Hematopoietic multipotent progenitor cell treated with erythropoietin and hydrocortisone succinate and interleukin-3 and kit ligand, for 17 days (in vitro differentiated cells): ENCODE measurements around the gene GYS2.

Source experiments
- DNase-seq: peaks from one replicate; pipeline ENCODE4 v3.0.0-alpha.2; 2015; ENCODE audit warnings: low spot score

GYS2 gene

DNA sequence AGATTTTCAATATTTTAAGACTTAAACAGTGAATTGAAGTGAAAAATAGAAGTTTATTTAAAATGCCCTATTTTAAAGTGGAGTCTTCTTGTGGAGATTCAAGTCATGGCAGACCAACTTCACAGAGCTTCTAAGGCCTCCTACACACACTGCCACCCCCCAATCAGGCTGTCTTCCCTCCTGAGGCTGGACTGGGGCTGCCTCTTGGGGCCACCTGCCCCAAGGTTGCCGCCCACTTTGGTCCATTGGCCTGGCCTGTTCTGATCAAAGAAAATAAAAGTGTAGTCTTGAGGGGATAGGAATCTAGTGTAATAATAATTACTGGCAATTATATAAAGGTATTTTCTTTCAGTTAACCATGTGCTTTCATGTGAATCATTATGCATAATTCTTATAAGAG lies 101.8 kb downstream of the GYS2 start:
- no peak for DNase-seq

DNA sequence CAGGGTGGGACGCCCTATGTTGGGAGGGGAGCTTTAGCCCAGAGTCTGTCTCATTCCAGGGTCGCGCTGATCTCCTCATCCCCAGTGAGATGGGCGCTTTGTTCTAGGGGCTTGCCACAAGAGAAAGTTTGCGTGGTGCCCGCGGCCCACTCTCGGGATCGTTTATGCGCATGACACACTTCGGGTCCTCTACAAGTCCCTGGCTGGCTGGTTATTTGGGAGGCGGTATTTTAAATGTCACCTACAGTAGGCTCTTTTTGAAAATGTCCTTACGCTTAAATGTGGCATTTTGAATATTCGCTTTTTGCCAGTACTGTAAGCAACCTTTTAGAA lies 102.5 kb downstream of the GYS2 start:
- DNase-seq = no peak

- DNase-seq = peak; percentile 97
Measured at GRCh38 chr12:21501258-21502163, 103.1 kb downstream of the GYS2 start, which contains the start of the genes GOLT1B and RECQL. TSS of gene GOLT1B (plus strand) at chr12:21501789. CDS start at chr12:21501924, 135 bp downstream. TSS of gene RECQL (minus strand) at chr12:21501635. CDS start at chr12:21499570, 2,065 bp downstream.

DNA sequence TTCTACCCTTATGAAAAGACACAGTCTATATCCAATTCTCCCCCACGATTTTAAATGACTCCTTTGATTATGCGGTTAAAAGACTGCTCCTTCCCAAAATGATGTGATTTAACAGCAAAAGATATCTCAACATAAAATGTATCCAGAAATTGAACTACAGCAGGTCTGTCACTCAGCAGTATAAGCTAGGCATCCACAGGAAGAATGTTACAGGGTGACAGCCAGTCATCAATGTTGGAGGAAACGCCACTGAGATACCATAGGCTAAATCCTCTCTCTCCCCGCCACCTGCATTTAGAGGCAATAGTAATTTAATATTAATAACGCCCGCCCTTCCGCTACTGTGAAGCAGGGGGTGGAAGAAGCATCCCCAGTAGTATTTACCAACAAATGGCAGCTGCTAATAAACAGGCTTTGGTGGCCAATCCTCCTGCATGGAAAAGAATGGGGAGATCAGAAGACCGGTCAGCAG lies 103.8 kb downstream of the GYS2 start:
- DNase-seq = no peak

- DNase-seq = no peak
Measured at GRCh38 chr12:21499765-21500164, 104.9 kb downstream of the GYS2 start.
